ENCODE data around the gene UGT1A3. TPM values are rescaled to one million over a fixed set of nuclear protein-coding genes. Genes with fewer than 3 reads are reported as not detected.
A peak's percentile ranks its signal among the peaks of the same experiment; 100 is the strongest.

The UGT1A3 gene
- total RNA-seq, 6 donors from 2014 or later = 0.30 TPM; not detected in 5

GRCh38 chr2:233799087-233799665 lies 70.3 kb downstream of the UGT1A3 start:
- ATAC-seq (ENCODE audit: low FRiP score in 2 of 2) (no peak), DNase-seq (peak in 1 of 2 donors; percentile 8)
- 60 to 65% methylated on average over 6 to 7 of the region's 7 CpGs for WGBS, 2 donors
- Histone ChIP-seq H3K4me3 (no peak overlapping the region), H3K9me3 (no peaks in the 10 kb centered on the region), H3K27me3 (no peaks in the 10 kb centered on the region), H3K4me1 (no peaks in the 10 kb centered on the region), H3K36me3 (no peaks in the 10 kb centered on the region), H3K27ac (no peak overlapping the region)
- TF ChIP-seq POLR2AphosphoS5 (IDR thresholded peaks at IDR 0.05) (no peak), CTCF (IDR thresholded peaks at IDR 0.05) (no peak), EP300 (IDR thresholded peaks at IDR 0.05) (no peak), POLR2A (IDR thresholded peaks at IDR 0.05) (no peak)

- ATAC-seq (ENCODE audit: low FRiP score in 2 of 2) = no peak
- H3K9me3 ChIP-seq = no peaks in the 10 kb centered on the region
- TF ChIP-seq CTCF (IDR thresholded peaks at IDR 0.05) = no peak
- TF ChIP-seq POLR2AphosphoS5 (IDR thresholded peaks at IDR 0.05) = no peak
- DNase-seq = no peak
- no peaks in the 10 kb centered on the region for H3K36me3 ChIP-seq
- H3K27me3 ChIP-seq = no peaks in the 10 kb centered on the region
- 43 to 46% methylated on average over 4 to 5 of the region's 5 CpGs for WGBS, 2 donors
- no peak overlapping the region for H3K27ac ChIP-seq
- no peaks in the 10 kb centered on the region for H3K4me1 ChIP-seq
- H3K4me3 ChIP-seq = no peak overlapping the region
These were observed 70.9 kb downstream of the UGT1A3 start for GRCh38 chr2:233799716-233800115.

GRCh38 chr2:233800208-233800607 lies 71.4 kb downstream of the UGT1A3 start:
- TF ChIP-seq POLR2A (IDR thresholded peaks at IDR 0.05) (no peak), EP300 (IDR thresholded peaks at IDR 0.05) (no peak), CTCF (IDR thresholded peaks at IDR 0.05) (no peak), POLR2AphosphoS5 (IDR thresholded peaks at IDR 0.05) (no peak)
- H3K4me3 ChIP-seq = no peak overlapping the region
- no peaks in the 10 kb centered on the region for H3K27me3 ChIP-seq
- no peaks in the 10 kb centered on the region for H3K4me1 ChIP-seq
- WGBS, 2 donors = 87 to 91% methylated on average over 4 to 7 of the region's 7 CpGs
- no peak for DNase-seq
- no peaks in the 10 kb centered on the region for H3K9me3 ChIP-seq
- no peak for ATAC-seq (ENCODE audit: low FRiP score in 2 of 2)
- H3K36me3 ChIP-seq = no peaks in the 10 kb centered on the region
- no peak overlapping the region for H3K27ac ChIP-seq

- no peaks in the 10 kb centered on the region for H3K9me3 ChIP-seq
- H3K27me3 ChIP-seq = no peaks in the 10 kb centered on the region
- H3K4me1 ChIP-seq = no peaks in the 10 kb centered on the region
- no peaks in the 10 kb centered on the region for H3K36me3 ChIP-seq
- 76 to 79% methylated on average over 9 of the region's 9 CpGs for WGBS, 2 donors
- ATAC-seq (ENCODE audit: low FRiP score in 2 of 2) (no peak), DNase-seq (no peak)
- no peak for TF ChIP-seq POLR2A (IDR thresholded peaks at IDR 0.05)
- TF ChIP-seq POLR2AphosphoS5 (IDR thresholded peaks at IDR 0.05) = no peak
- TF ChIP-seq CTCF (IDR thresholded peaks at IDR 0.05) = no peak
- no peak for TF ChIP-seq EP300 (IDR thresholded peaks at IDR 0.05)
- no peak overlapping the region for H3K4me3 ChIP-seq
- no peak overlapping the region for H3K27ac ChIP-seq
These were observed 72.7 kb downstream of the UGT1A3 start for GRCh38 chr2:233801357-233802131.
